HepG2 (cell line): ENCODE results near the gene SNRNP35. TPM values are rescaled to one million over a fixed set of nuclear protein-coding genes. Genes with fewer than 3 reads are reported as not detected.

ENCODE experiments used
- BHLHE40 ChIP-seq: IDR thresholded peaks from 2 replicates; pipeline ENCODE4 v1.6.1; 2011; ENCODE audit warnings: low read length, improper control_type of control experiment
- DBP ChIP-seq: sonication (generic); formaldehyde crosslinking; IDR thresholded peaks from 2 replicates; pipeline ENCODE4 v1.4.0; 2020; ENCODE audit warnings: missing genetic modification reagents; ENCODE audit errors: not compliant biosample characterization
- E2F2 ChIP-seq: sonication (generic); formaldehyde crosslinking; IDR thresholded peaks from 2 replicates; pipeline ENCODE4 v1.4.0; 2020; ENCODE audit warnings: missing genetic modification reagents, borderline replicate concordance
- FOXA3 ChIP-seq: IDR thresholded peaks from 2 replicates; pipeline ENCODE4 v1.6.1; 2016; ENCODE audit warnings: missing genetic modification reagents, missing compliant biosample characterization
- GFI1 ChIP-seq: sonication (generic); formaldehyde crosslinking; IDR thresholded peaks from 2 replicates; pipeline ENCODE4 v1.5.0; 2020; ENCODE audit warnings: missing genetic modification reagents, mild to moderate bottlenecking, borderline replicate concordance
- HDAC2 ChIP-seq: sonication (generic); formaldehyde crosslinking; IDR thresholded peaks from 2 replicates; pipeline ENCODE4 v1.4.0; 2020; ENCODE audit warnings: missing genetic modification reagents
- MAZ ChIP-seq, 2 experiments: sonication (generic) in 1 of 2; formaldehyde crosslinking in 1 of 2; IDR thresholded peaks; 2 replicates each; pipeline versions ENCODE4 v1.5.0 to v1.6.1; 2012 to 2020; ENCODE audit warnings: low read depth in 2 of 2, mild to moderate bottlenecking in 2 of 2, borderline replicate concordance in 1 of 2, improper control_type of control experiment in 1 of 2, low read length in 1 of 2, missing genetic modification reagents in 1 of 2, moderate library complexity in 1 of 2
- MXD1 ChIP-seq: sonication (generic); formaldehyde crosslinking; IDR thresholded peaks from 2 replicates; pipeline ENCODE4 v1.4.0; 2020; ENCODE audit warnings: mild to moderate bottlenecking, missing genetic modification reagents
- TAF15 ChIP-seq: fragments of 200-400 bp; formaldehyde crosslinking; IDR thresholded peaks from one replicate; pipeline ENCODE4 v1.6.1; 2018; ENCODE audit warnings: mild to moderate bottlenecking, low read depth, low read length; ENCODE audit not compliant: poor library complexity, severe bottlenecking
- TFDP1 ChIP-seq: IDR thresholded peaks from 2 replicates; pipeline ENCODE4 v1.6.1; 2016; ENCODE audit warnings: missing compliant biosample characterization, missing genetic modification reagents, borderline replicate concordance
- ZBTB20 ChIP-seq: sonication (generic); formaldehyde crosslinking; IDR thresholded peaks from 2 replicates; pipeline ENCODE4 v1.8.1; 2023; ENCODE audit warnings: missing genetic modification reagents, low read depth, mild to moderate bottlenecking, borderline replicate concordance
- ZBTB39 ChIP-seq: sonication (generic); formaldehyde crosslinking; IDR thresholded peaks from 2 replicates; pipeline ENCODE4 v1.5.0; 2020; ENCODE audit warnings: missing genetic modification reagents
- ZNF10 ChIP-seq: sonication (generic); formaldehyde crosslinking; IDR thresholded peaks from 2 replicates; pipeline ENCODE4 v1.4.0; 2020; ENCODE audit warnings: mild to moderate bottlenecking, low read depth, missing genetic modification reagents, borderline replicate concordance
- ZNF564 ChIP-seq: sonication (generic); formaldehyde crosslinking; IDR thresholded peaks from 2 replicates; pipeline ENCODE4 v1.8.1; 2023; ENCODE audit warnings: mild to moderate bottlenecking, missing genetic modification reagents
- ZNF710 ChIP-seq: sonication (generic); formaldehyde crosslinking; IDR thresholded peaks from 2 replicates; pipeline ENCODE4 v1.5.0; 2020; ENCODE audit warnings: mild to moderate bottlenecking, missing genetic modification reagents, borderline replicate concordance
- ZNF770 ChIP-seq: sonication (generic); formaldehyde crosslinking; IDR thresholded peaks from 2 replicates; pipeline ENCODE4 v1.5.0; 2020; ENCODE audit warnings: mild to moderate bottlenecking, missing genetic modification reagents
- polyA plus RNA-seq, 8 experiments: library from polyadenylated mRNA; depleted of rRNA in 3 of 8; stranded (reverse) in 7 of 8; unstranded in 1 of 8; fragments of >200 nt; fragmentation: Illumina TruSeq in 4 of 8; extraction: Trizol in 4 of 8; gene quantifications; 2 replicates each; pipeline versions ENCODE4 v1.2.1 to v1.2.3, GENCODE V29; 2011 to 2016; ENCODE audit warnings: low read depth in 4 of 8, missing spikeins in 1 of 8, mixed read lengths in 1 of 8; ENCODE audit not compliant: insufficient read depth in 1 of 8
- total RNA-seq, 5 experiments: library from RNA; depleted of rRNA; stranded (reverse); fragments of >200 nt; fragmentation: Illumina TruSeq; extraction: Trizol; gene quantifications; 2 replicates each; pipeline ENCODE4 v1.2.3, GENCODE V29; 2016; ENCODE audit warnings: low read depth in 1 of 5

The SNRNP35 gene
- total and polyA plus RNA-seq, 2 of the 13 experiments (the other 11 are each of a cell fraction or from before 2014, with no cell fraction given), result 11.3 to 22.6 TPM

GRCh38 chr12:123472438-123472849 lies 14.5 kb downstream of the SNRNP35 start (continued):
- TF ChIP-seq ZNF770 (CRISPR knock-in tag) (peak; percentile 55; the same call in 1 of the 2 replicates), E2F2 (CRISPR knock-in tag) (peak; percentile 40; the same call in 1 of the 2 replicates), MXD1 (no peak), ZBTB20 (CRISPR knock-in tag) (peak; percentile 83; the same call in 1 of the 2 replicates), DBP (CRISPR knock-in tag) (peak; percentile 59), FOXA3 (CRISPR knock-in tag) (peak; percentile 77), TAF15 (no peak), GFI1 (peak; percentile 64), ZNF710 (CRISPR knock-in tag) (peak; percentile 57; the same call in 1 of the 2 replicates), MAZ (IDR thresholded peaks at IDR 0.05; ENCODE audit: borderline replicate concordance, low read depth, low read length) (no peak), MAZ (CRISPR knock-in tag; IDR thresholded peaks at IDR 0.05; ENCODE audit: low read depth) (no peak), ZBTB39 (CRISPR knock-in tag) (peak; percentile 92), ZNF10 (CRISPR knock-in tag) (no peak), ZNF564 (CRISPR knock-in tag) (no peak; the same call in 1 of the 2 replicates), HDAC2 (CRISPR knock-in tag) (peak; percentile 98), TFDP1 (0 out of 2 replicates have a peak, but pooled peaks have one; percentile 52), BHLHE40 (peak; percentile 85)
